Measurements from ENCODE around the gene GSX2. TPM values are rescaled to one million over a fixed set of nuclear protein-coding genes. Genes with fewer than 3 reads are reported as not detected.

The GSX2 gene
- total and polyA plus RNA-seq, 2 experiments from 2014 or later, result not detected

DNA sequence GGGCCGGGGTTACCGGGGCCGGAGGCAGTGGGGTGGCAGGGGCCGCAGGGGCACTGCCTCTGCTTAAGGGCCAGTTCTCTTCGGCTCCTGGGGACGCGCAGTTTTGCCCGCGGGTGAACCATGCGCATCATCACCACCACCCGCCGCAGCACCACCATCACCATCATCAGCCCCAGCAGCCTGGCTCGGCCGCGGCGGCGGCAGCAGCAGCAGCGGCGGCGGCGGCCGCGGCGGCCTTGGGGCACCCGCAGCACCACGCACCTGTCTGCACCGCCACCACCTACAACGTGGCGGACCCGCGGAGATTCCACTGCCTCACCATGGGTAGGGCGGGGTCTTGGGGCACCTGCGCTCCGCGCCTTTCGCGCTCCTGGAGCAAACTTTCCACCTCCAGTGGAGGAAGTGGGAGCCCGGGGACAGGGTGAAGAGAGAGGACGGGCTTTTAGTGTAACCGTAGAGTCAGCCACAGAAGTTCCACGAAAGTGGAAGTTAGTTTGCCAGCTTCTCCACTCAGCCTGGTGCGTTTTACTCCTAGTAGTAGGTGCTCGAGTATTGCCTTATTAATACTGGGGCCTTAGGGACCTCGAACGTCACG, 729 bp downstream of the GSX2 start:
- H3K27ac ChIP-seq, result no peak overlapping the region
- H3K36me3 ChIP-seq, result no peaks in the 10 kb centered on the region
- peak overlapping the region; percentile 23 for H3K4me3 ChIP-seq
- peaks cover 11% of the 10 kb centered on the region for H3K4me1 ChIP-seq (ENCODE audit: low read depth)
- H3K27me3 ChIP-seq, result peaks cover 100% of the 10 kb centered on the region
- no peaks in the 10 kb centered on the region for H3K9me3 ChIP-seq (ENCODE audit: low read depth)
- TF ChIP-seq, protein P1, sequence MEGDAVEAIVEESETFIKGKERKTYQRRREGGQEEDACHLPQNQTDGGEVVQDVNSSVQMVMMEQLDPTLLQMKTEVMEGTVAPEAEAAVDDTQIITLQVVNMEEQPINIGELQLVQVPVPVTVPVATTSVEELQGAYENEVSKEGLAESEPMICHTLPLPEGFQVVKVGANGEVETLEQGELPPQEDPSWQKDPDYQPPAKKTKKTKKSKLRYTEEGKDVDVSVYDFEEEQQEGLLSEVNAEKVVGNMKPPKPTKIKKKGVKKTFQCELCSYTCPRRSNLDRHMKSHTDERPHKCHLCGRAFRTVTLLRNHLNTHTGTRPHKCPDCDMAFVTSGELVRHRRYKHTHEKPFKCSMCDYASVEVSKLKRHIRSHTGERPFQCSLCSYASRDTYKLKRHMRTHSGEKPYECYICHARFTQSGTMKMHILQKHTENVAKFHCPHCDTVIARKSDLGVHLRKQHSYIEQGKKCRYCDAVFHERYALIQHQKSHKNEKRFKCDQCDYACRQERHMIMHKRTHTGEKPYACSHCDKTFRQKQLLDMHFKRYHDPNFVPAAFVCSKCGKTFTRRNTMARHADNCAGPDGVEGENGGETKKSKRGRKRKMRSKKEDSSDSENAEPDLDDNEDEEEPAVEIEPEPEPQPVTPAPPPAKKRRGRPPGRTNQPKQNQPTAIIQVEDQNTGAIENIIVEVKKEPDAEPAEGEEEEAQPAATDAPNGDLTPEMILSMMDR (IDR thresholded peaks at IDR 0.05; ENCODE audit: low read depth, low read length), result no peak
- no peak for DNase-seq (ENCODE audit: low read depth in 1 of 2, low spot score in 1 of 2)

DNA sequence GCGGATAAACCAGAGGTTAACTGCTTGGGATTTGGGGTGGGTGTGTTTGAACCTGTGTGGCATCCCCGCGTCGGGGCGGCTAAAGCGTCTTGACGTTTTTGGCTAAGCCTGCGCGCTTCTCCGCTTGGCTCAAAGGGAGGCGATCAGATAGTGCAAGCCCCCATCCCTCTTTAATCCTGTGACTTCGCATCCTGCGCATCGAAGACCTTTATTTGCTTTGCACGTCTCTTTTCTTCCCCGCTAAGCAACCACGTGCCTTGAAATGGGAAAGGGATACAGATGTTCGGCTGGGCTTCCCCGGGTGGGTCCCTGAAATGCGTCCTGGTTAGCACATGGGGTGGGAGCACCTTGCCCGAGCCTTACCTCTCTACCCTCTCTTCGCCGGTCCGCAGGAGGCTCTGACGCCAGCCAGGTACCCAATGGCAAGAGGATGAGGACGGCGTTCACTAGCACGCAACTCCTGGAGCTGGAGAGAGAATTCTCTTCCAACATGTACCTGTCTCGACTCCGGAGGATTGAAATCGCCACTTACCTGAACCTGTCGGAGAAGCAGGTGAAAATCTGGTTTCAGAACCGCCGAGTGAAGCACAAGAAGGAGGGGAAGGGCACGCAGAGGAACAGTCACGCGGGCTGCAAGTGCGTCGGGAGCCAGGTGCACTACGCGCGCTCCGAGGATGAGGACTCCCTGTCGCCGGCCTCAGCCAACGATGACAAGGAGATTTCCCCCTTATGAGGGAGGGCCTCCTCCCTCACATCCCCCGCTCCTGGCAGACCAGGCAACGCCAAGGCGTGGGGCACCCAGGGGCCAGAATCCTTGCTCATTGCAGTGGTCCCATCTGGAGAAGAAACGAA, 1.5 kb downstream of the GSX2 start:
- TF ChIP-seq, protein P1 (IDR thresholded peaks at IDR 0.05; ENCODE audit: low read depth, low read length), result no peak
- no peak for DNase-seq (ENCODE audit: low read depth in 1 of 2, low spot score in 1 of 2)
- peak overlapping the region; percentile 23 for H3K4me3 ChIP-seq
- H3K27ac ChIP-seq, result no peak overlapping the region
- peaks cover 11% of the 10 kb centered on the region for H3K4me1 ChIP-seq (ENCODE audit: low read depth)
- peaks cover 97% of the 10 kb centered on the region for H3K27me3 ChIP-seq
- H3K9me3 ChIP-seq (ENCODE audit: low read depth), result no peaks in the 10 kb centered on the region
- no peaks in the 10 kb centered on the region for H3K36me3 ChIP-seq

DNA sequence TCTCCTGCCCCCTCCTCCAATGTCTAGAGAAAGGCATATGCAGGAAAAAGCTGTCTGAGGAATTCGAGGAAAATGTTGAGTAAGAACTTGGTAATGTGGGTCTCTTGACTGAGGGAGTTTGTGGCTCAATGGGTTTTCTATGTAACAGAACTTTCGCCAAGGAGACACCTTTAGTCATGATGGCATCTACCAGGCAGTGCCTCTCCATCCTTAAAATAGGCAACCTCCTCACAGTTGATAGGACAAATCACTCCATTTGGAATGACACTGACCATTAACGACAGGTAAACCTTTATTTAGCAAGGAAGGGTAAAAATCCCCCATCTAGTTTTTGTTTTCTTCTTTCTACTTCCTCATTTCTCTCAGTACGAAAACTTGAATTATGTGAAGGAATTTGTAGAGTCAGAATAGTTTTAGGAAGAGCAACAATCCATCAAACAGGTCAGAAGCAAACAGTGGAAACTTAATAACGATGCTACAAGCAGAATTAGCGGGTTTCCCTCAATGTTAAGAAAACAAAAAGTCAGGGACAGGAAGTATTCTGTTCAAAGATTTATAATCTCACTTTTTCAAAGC, 2.7 kb downstream of the GSX2 start:
- Histone ChIP-seq H3K27me3 (peaks cover 95% of the 10 kb centered on the region), H3K27ac (no peak overlapping the region), H3K9me3 (ENCODE audit: low read depth) (no peaks in the 10 kb centered on the region), H3K36me3 (no peaks in the 10 kb centered on the region), H3K4me3 (no peak overlapping the region), H3K4me1 (ENCODE audit: low read depth) (peaks cover 11% of the 10 kb centered on the region)
- TF ChIP-seq, protein P1 (IDR thresholded peaks at IDR 0.05; ENCODE audit: low read depth, low read length), result no peak
- DNase-seq (ENCODE audit: low read depth in 1 of 2, low spot score in 1 of 2), result no peak

DNA sequence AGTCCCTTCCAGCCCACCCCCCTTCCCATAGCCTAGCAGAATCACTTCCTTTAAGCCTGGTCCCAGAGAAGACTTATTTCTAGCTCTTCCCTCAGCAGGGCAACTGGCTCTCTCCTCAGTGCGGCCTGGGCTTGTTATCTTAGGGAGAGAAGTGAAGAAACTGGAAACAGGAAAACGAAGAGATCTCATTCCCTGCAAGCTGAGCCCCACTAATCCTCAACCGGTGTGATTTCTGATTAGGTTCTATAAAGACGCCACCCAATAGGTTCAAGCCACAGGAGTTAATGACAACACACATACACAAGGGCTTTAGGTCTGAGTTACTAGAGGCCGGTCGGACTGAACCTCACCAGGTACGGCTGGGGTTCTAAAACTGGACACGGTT, 3.2 kb downstream of the GSX2 start:
- H3K36me3 ChIP-seq, result no peaks in the 10 kb centered on the region
- H3K27ac ChIP-seq, result no peak overlapping the region
- H3K9me3 ChIP-seq (ENCODE audit: low read depth), result no peaks in the 10 kb centered on the region
- peaks cover 11% of the 10 kb centered on the region for H3K4me1 ChIP-seq (ENCODE audit: low read depth)
- TF ChIP-seq, protein P1 (IDR thresholded peaks at IDR 0.05; ENCODE audit: low read depth, low read length), result no peak
- peaks cover 95% of the 10 kb centered on the region for H3K27me3 ChIP-seq
- peak in 1 of 2 donors; percentile 42 for DNase-seq (ENCODE audit: low read depth in 1 of 2, low spot score in 1 of 2)
- peak overlapping the region; percentile 19 for H3K4me3 ChIP-seq

DNA sequence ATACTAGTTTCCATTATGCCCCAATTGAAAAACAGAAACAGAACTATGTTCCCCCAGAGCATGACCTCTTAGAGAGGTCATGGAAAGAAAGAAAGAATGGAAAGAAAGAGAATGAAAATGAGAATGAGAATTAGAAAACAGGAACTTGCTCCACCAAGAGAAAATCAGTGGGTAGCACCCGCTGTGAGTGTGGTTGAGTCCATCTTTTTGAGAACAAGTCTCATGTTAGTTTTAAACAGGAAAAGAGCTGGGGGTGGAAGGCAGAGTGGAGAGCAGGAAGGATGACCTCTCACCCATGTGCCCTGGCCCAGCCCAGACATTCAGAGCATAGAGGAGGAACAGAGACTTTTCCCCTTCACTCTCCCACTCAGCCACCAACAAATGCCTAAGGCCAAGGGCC, 4.9 kb downstream of the GSX2 start:
- Histone ChIP-seq H3K27ac (no peak overlapping the region), H3K4me1 (ENCODE audit: low read depth) (peaks cover 11% of the 10 kb centered on the region), H3K4me3 (no peak overlapping the region), H3K36me3 (no peaks in the 10 kb centered on the region), H3K27me3 (peaks cover 95% of the 10 kb centered on the region), H3K9me3 (ENCODE audit: low read depth) (no peaks in the 10 kb centered on the region)
- DNase-seq (ENCODE audit: low read depth in 1 of 2, low spot score in 1 of 2), result no peak
- TF ChIP-seq, protein P1 (IDR thresholded peaks at IDR 0.05; ENCODE audit: low read depth, low read length), result no peak

Data from cardiac muscle cell (in vitro differentiated cells and primary cell).